NCI-H187 (cell line): ENCODE results near the gene MOGAT1.
"Not testable (repeated sequence)": the region's sequence is repeated elsewhere in the genome, so short reads cannot be mapped to it uniquely, and the experiment has no call there.

ENCODE experiments used
- DNase-seq, 2 experiments: peaks; one replicate each; lab custom pipeline; 2025; lab: John Stamatoyannopoulos, UW

MOGAT1 gene

DNA sequence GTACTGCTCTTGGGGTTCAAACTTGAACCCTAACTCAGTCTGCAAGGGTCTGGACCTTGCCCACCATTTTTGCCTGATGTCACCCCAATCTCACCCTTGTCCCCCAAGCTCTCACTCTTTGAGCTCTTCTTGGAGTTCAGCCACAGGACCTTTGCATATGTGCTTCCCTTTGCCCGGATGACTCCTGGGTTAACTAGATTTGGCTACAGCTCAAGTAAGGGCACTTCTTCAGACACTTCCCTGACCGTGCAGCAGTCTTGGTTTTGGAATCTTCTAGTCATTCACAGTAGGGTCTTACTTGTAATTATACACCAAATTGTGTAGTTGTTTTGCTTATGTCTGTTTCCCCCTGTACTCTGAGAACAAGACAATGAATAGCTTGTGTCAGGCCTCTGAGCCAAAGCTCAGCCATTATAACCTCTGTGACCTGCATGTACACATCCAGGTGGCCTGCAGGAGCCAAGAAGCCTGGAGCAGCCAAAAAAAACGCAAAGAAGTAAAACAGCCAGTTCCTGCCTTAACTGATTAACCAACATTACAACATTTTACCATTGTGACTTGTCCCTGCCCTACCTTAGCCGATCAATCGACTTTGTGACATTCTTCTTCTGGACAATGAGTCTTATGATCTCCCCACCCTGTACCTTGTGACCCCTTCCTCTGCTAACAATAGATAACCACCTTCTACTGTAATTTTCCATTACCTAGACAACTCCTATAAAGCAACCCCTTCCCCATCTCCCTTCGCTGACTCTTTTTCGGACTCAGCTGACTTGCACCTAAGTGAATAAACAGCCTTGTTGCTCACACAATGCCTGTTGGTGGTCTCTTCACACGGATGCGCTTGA lies 1.0 kb upstream of the MOGAT1 start:
- no peak for DNase-seq

DNA sequence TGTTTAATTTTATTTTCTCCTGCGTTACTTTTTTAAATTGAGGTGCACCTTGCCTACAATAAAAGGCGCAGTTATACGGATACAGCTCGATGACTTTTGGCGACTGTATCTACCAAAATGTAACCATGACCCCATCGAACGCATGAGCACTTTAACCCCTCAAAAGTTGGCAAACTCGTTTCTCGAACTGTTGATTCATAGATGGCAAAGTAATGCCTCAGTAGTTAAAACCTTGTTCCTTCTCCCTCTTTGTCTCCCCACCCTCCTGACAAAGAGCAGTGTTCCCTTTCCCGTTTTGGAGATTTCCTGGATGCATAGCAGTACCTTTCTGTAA lies 577 bp downstream of the MOGAT1 start:
- DNase-seq: no peak

- DNase-seq: no peak
Measured at GRCh38 chr2:222673273-222673672, 1.8 kb downstream of the MOGAT1 start.

GRCh38 chr2:222673883-222674282 lies 2.4 kb downstream of the MOGAT1 start:
- no peak for DNase-seq

GRCh38 chr2:222677981-222678380 lies 6.5 kb downstream of the MOGAT1 start:
- DNase-seq: no peak

- DNase-seq: no peak
Measured at GRCh38 chr2:222683805-222684204, 12.3 kb downstream of the MOGAT1 start.

- DNase-seq: no peak
Measured at GRCh38 chr2:222686086-222686750, 14.8 kb downstream of the MOGAT1 start.

- DNase-seq: no peak
Measured at GRCh38 chr2:222688917-222689316, 17.5 kb downstream of the MOGAT1 start.

DNA sequence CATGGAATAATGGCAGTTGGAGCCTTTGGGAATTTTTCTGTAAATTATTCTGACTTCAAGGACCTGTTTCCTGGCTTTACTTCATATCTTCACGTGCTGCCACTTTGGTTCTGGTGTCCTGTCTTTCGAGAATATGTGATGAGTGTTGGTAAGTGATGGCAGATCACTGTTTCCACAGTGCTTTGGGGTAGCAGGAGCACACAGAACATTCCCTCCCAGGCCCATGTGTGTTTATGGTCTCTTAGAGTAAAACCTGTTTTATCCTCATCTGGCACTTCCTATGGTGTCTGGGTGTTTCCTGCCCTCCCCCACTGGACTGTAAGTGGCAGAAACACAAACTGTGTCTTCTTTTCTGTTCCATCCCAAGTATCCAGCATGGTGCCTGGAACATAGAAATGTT lies 17.9 kb downstream of the MOGAT1 start:
- DNase-seq: no peak

- peak; percentile 12 to 40 for DNase-seq
Measured at GRCh38 chr2:222690564-222691200, 19.2 kb downstream of the MOGAT1 start.

DNA sequence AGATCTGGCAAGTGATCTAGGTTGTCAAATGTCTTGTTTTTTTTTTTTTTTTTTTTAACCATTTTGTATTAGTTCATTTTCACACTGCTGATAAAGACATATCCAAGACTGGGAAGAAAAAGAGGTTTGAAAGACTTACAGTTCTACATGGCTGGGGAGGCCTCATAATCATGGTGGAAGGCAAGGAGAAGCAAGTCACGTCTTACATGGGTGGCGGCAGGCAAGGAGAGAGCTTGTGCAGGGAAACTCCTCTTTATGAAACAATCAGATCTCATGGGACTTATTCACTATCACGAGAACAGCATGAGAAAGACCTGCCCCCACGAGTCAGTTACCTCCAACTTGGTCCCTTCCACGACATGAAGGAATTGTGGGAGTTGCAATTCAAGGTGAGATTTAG lies 22.0 kb downstream of the MOGAT1 start:
- not testable (repeated sequence) for DNase-seq

DNA sequence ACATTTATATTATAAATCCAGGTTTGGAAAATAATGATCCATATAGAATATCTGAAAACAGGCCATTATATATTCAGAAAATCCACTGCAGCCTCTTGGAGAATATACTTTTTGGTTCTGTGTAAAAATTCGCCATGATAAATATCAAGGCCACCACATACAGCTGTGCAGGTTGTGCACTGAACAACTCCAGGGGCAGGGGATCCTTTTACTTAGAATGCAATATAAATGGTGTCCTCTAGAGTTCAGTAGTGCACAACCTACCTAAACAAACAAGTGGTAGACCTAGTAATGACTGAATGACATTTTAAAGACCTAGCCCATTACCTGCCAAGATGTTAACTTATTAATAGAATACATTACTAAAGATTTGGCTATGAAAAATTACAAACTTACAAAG lies 22.4 kb downstream of the MOGAT1 start:
- no peak for DNase-seq

DNA sequence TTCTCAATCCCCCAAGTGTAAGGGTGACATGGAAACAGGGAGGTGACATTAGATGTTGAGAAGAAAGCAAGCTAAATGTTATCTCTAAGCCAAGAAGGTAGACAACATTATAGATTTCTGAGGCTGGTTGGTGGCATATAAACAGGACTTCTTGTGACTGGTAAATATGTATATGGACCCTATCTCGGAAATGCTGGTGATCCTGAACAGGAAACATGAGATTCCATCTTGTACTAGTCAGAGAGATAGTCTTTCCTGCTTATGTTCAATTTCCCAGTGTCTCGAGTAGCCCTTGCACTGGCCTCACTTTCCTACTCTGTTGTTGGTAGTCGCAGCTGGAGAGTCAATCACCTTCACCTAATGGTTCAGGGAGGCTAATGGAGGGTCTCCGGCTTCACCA lies 26.8 kb downstream of the MOGAT1 start:
- no peak for DNase-seq

- no peak for DNase-seq
Measured at GRCh38 chr2:222701233-222701632, 29.8 kb downstream of the MOGAT1 start.

- DNase-seq: no peak
Measured at GRCh38 chr2:222701721-222702131, 30.3 kb downstream of the MOGAT1 start.

DNA sequence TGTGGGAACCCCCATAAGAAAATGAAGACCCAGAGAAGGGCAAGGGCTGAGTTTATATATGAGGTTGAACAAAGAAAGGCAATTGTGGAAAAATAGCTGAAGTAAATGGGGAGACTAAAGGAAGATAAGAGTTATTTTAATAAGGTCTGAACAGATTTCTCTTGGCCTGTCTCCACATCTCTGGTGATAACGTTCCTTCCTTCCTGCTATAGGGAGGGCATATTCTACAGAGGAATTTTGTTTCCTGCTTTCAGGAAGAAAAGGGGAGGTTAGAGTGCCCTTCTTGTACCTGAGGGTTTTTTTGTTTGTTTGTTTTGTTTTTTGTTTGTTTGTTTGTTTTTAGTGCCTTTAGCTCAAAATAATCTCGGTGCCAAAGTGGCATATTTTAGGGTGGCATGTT lies 31.6 kb downstream of the MOGAT1 start:
- DNase-seq: no peak

GRCh38 chr2:222703886-222704285 lies 32.4 kb downstream of the MOGAT1 start:
- no peak for DNase-seq

DNA sequence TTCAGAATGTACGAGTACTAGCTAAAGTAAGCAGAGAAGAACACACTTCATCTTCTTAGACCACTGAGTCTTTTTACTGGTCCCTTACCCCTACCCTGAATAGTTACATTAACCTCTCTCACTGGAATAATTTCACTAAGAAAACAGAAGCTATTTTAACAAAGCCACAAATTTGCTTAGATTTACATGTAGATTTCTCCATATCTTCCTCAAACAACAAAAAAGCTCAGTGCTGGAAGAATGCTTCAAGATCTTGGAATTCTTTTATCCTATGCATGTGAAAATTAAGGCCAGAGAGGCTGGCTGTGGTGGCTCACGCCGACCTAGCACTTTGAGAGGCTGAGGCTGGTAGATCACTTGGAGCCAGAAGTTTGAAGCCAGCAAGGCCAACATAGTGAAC lies 35.2 kb downstream of the MOGAT1 start:
- no peak for DNase-seq

GRCh38 chr2:222707102-222707688 lies 35.7 kb downstream of the MOGAT1 start:
- DNase-seq: no peak

DNA sequence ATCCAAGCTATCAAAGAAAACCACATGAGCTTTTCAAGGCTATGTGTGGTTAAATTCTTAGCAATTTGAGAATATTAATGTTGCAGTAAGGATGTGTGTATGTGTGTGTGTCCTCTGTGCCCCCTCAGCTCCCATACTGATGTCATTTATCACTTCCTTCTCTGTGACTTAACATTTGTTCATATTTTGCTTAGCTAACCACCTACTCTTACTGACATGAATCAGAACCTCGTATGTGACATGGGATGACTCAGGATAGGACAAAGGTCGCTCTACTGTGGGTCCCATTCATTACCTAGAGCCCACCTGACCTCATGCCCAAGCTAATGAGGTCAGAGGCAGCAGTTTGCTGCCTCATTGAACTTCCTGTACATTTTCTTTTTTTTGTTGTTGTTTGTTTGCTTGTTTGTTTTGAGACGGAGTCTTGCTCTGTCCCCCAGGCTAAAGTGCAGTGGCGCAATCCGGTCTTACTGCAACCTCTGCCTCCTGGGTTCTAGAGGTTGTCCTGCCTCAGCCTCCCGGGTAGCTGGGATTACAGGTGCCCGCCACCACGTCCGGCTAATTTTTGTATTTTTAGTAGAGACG lies 36.3 kb downstream of the MOGAT1 start:
- no peak for DNase-seq

DNA sequence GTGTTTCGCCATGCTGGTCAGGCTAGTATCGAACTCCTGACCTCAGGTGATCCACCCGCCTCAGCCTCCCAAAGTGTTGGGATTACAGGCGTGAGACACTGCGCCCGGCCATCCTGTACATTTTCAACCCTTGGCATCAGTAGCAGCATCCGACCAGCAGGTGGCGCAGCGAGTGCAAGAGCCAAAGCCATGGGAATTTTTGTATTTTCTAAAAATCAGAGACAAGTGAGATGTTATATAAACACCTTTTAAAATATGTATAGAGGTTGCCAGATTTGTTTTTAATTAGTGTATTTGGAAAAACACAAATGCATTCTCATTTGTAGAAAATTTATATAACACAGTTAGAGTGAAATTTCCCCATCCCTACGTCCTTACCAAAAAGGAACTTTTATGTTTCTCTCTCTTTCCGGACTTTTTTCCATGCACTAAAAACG lies 36.8 kb downstream of the MOGAT1 start:
- peak; percentile 1 to 13 for DNase-seq

GRCh38 chr2:222709191-222709891 lies 37.9 kb downstream of the MOGAT1 start:
- no peak for DNase-seq
